GM19397 (cell line): ENCODE measurements around the gene LAD1.

Source experiments
- ATAC-seq: cut with Tn5 transposase; IDR thresholded peaks from one replicate; pipeline ENCODE4 v1.9.1; 2021; ENCODE audit warnings: mild to moderate bottlenecking, moderate library complexity; ENCODE audit not compliant: unreplicated experiment

The LAD1 gene

DNA sequence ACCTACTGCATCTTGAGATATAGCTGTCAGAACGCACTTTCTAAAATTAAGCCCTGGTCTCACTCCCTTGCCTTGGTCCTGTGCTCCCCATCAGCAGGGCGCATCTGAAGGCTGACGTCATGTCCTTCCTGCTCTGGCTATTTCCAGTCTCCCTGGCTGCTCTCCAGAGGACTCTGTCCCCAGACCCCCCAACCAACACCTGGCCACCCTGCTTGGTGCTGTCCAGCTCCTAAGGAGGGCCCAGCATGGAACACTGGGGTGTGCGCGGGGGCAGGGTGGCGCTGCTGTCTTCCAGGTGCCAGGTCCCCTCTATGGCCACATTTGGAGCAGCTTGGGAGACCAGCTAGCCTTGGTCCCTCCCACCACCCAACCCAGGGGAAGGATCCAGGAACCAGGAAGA lies 29.9 kb downstream of the LAD1 start:
- ATAC-seq: no peak

DNA sequence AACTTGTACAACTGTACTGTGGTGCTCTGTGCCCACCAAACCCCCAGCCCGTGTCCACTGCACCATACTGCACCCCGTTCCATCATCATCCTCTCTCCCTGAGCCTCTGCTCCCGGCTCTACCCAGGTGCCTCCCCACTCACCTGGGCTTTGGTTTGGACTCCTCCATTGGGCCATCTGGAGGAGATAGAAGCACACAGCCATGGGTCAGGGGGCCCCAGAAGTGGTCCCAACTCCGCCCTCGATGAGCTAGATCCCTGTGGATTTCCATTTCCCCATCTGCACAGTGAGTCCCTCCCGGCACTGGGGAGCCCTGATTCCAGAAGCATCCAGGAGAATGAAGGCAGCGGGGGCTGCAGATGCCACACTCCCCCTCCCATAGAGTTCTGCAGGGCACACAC lies 32.4 kb downstream of the LAD1 start:
- ATAC-seq: no peak

GRCh38 chr1:201365251-201365650 lies 33.9 kb downstream of the LAD1 start:
- no peak for ATAC-seq

DNA sequence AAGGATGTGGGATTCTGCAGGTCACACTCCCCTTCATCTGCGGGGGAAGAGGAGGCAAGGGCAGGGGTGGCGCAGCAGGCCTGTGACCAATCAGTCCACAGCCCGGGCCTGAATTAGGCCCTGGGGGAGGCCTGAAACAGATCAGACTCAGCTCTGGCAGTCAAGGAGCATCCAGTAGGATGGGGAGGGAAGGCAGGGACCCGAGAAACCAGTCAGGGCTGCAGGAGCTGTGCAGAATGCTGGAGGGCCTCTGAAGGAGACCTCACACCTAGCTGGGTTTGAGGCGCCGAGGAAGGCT lies 34.4 kb downstream of the LAD1 start:
- ATAC-seq: no peak

- ATAC-seq: no peak
These were observed 35.7 kb downstream of the LAD1 start for GRCh38 chr1:201363467-201363866.

DNA sequence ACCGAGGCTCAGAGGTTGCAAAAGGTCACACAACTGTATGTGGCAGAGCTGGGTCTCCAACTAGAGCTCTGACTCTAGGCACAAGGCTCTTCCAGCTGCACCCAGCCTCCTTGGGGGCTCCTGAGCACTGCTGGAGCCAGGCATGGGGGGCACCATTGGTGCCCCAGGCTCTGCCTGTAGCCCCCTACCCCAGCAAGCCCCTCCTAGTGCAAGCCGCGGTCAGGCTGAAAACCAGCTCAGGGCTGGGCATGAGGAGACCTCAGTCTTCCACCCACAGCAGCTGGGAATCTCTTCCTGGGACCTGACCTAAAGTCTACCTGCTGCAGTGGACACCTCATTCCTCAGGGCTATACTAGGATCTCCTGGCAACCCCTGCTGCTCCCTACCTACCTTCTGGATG lies 36.2 kb downstream of the LAD1 start:
- ATAC-seq: no peak

GRCh38 chr1:201361652-201362504 lies 37.2 kb downstream of the LAD1 start:
- ATAC-seq: no peak

- ATAC-seq: no peak
These were observed 38.0 kb downstream of the LAD1 start for GRCh38 chr1:201360901-201361651.

DNA sequence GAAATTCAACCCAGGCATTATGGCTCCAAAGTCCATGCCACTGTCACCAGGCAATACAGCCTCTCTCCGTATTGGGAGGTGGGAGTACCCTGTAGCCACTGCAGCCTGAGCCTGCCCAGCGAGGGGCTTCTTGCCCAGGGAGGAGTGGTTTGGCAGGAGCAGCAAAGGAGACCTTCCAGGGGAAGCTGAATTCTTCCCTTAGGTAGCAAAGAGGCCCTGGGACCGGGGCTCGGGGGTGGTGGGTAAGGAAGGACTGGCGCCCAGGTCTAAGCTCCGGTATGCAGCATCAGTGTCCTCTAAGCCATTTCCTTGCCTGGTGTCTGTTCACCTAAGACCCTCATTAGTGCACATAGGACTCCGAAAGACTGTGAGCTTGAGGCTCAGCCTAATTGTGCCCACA lies 38.6 kb downstream of the LAD1 start:
- no peak for ATAC-seq

- no peak for ATAC-seq
These were observed 39.3 kb downstream of the LAD1 start for GRCh38 chr1:201359873-201360210.

DNA sequence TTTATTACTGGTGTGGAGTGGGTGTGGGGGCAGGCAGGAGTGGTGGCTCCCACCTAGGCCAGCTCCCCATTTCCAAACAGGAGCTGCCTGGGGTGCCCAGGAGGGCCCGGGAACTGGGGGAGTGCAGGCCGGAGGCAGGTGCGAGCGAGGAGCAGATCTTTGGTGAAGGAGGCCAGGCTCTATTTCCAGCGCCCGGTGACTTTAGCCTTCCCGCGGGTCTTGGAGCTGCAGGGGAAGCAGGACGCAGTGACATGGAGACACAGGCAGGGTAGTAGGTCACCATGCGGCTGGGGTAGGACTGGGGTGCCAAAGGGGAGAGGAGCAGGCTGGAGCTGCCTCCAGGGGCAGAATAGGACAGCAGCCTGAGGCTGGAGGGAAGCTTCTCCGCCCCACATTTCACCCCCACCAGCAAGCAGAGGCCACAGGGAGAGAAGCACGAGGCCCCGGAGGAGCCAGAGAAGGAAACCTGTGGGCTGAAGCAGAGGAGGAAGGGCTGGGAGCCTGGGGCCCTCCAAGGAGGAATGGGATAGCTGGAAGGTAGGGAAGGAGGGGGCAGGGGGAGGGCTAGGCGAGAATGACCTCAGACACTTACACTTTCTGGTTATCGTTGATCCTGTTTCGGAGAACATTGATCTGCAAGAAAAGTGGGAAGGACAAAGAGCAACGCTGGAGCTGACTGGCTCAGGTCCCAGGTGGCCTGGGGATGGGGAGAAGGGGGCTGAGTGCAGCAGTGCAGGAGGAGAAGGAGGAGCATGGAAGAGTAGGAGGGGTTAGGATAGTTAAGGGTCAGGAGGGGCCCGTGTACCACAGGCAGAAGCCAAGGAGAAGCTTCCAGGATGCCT lies 39.9 kb downstream of the LAD1 start:
- ATAC-seq: no peak

- ATAC-seq: no peak
These were observed 40.5 kb downstream of the LAD1 start for GRCh38 chr1:201358596-201358995.

DNA sequence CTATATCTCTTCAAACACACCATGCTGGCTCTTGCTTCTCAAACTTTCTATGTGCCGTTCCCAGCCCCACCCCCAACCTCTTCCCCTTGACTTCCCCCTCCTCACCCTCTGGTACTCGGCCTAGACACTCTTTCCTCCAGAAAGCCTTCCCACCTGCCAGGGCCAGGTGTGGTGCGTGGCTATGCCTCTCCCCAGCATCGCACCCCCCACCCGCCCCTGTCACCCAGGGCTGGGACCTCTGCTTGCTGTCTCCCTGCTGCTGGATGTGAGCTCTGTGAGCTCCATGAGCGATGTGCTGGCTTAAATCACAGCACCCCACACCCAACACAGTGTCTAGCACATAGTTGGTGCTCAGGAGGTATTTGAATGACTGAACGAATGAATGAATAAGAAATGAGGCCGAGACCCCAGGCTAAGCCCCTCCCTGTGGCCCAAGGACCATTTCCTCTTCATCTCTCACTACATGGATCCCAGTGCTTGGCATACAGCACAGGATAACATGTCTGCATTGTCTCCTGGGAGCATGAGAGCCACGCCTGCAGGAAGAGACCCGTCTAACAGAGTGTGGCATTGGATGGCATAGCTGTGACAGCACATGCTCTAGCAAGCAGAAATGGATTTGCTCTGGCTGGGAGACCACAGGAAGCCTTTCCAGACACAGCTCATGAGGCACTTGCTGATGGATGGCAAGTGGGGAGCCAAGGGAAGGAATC lies 41.3 kb downstream of the LAD1 start:
- ATAC-seq: no peak

GRCh38 chr1:201357211-201357610 lies 41.9 kb downstream of the LAD1 start:
- no peak for ATAC-seq

- ATAC-seq: no peak
These were observed 42.4 kb downstream of the LAD1 start for GRCh38 chr1:201356701-201357100.

- ATAC-seq: no peak
These were observed 42.9 kb downstream of the LAD1 start for GRCh38 chr1:201356236-201356635.

DNA sequence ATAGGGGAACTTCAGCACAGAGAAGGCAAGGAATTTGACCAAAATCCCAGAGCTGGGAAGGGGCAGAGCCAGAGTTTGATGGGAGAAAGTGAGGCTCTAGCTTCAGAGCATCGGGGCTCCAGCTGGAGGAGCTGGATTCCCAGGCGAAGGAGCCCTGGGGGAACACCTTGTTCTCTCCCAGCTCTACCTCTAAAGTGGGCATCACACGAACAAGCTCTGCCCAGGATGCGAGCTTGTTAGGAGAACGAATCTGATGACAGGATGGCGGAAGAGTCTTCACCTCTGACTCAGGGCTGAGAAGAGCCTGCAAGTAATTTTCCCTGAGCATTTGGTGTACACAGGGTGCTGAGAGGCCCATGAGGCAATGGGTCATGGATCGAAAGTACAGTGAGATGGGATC lies 43.7 kb downstream of the LAD1 start:
- ATAC-seq: no peak

DNA sequence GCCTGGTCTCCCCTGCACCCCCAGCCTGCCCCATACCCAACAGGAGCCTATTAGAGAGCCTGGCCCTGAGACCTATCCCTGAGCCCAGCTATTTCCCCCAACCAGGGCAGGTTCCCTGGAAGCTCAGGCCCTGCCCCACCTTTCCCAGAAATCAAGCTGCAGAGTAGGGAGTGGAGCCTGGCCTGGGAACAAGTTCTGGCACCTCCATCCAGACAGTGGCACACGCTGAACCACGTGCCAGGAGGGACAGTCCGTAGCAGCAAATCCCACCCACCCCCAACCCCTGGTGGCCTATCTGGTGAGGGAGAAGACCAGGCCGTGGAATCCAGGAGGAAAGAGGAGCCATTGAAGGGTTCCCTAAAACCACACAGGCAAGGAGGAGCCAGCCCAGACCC lies 44.2 kb downstream of the LAD1 start:
- ATAC-seq: no peak

DNA sequence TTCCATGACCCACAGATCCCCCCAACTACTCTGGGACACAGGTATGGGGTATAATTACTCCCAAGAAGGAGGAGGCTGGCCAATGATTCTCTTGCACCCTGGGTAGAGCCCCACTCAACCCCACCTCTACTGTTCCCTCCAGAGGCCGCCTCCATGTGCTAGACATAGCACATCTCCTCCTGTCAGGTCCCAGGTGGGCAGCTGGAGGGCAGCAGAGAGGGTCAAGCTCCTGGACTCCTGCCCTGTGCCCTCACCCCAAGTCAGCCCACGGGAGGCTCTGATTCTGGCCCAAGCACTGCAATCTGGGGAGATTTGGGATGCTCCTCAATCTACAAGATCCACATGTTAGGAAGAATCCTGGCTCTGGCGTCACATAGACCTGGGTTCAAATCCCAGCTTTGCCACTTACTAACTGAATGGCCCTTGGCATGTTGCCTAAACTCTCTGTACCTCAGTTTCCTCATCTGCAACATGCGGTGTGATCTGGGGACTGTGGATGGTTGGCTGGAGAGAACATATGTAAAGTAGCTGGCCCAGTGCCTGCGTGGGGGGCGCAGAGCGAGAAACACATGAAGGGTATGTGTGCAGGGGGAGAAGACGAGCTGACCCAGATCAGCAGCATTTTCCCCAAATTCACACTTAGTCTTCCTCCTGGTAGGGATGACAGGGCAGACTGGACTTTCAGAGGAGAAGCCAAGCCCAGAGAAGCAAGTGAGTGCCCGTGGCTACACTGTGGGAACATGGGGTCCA lies 44.8 kb downstream of the LAD1 start:
- no peak for ATAC-seq

DNA sequence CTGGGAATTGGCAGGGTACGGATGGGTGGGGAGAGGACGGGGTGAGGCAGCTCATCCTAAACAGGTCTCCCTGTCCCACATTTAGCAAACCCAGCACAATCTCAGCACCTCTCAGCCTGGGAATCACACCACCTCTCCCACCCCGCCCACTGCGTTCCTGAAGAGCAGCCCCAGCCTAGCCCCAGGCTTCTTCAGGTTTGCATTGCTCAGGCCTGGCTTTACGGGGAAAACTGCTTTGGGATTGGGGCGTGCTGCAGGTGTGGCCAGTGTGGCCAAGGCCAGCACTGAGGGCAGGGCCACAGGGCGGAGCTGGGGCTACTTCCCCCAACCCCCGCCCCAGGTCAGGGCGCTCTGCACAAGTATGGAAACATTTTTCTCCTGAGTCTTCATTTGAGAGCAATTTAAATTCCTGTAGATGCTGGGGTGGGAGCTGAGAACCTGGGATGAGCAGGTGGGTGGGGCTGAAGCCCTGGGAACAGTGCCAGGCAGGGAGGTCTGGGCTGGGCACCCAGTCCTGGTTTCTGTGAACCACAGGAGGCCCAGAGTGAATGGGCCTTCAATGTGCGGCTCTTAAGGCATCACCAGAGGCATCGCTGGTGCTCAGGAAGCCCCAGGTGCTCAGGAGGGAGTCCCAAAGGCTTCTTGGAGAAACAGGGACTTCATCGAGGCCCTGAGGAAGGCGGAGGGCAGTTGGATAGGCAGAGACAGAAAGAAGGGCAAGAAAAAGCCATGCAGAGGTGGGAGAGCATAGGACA lies 45.8 kb downstream of the LAD1 start:
- no peak for ATAC-seq
